ENCODE data around the gene RGS3.
"Not testable (repeated sequence)": the region's sequence is repeated elsewhere in the genome, so short reads cannot be mapped to it uniquely, and the experiment has no call there.

Gene RGS3

DNA sequence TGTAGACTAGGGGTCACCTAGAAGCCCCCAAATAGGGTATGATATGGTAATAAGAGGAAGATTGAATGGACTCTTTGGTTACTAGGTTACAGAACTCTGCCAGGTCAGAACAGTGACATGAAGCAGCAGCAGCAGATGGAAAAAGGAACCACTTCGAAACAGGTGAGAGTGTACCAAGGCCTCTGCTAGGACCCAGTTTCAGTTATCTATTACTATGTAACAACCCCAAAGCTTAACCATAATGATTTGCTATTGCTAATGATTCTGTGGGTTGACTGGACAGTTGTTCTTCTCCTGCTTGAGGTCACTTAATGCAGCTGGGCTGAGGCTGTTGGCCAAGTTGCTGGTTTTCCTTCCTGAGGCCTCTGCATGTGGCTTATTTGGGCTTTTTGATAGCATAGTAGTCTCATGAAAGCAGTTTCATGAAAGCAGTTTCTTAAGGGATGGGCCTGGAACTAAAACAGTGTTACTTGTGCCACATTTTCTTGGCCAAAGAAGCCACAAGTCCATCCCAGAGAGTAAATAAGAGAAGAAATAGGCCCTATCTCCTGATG is 35.4 kb upstream of the RGS3 start:
- DNase-seq (ENCODE audit: insufficient read length, low spot score) (no peak), FAIRE-seq (no peak)
- TF ChIP-seq, protein P1, sequence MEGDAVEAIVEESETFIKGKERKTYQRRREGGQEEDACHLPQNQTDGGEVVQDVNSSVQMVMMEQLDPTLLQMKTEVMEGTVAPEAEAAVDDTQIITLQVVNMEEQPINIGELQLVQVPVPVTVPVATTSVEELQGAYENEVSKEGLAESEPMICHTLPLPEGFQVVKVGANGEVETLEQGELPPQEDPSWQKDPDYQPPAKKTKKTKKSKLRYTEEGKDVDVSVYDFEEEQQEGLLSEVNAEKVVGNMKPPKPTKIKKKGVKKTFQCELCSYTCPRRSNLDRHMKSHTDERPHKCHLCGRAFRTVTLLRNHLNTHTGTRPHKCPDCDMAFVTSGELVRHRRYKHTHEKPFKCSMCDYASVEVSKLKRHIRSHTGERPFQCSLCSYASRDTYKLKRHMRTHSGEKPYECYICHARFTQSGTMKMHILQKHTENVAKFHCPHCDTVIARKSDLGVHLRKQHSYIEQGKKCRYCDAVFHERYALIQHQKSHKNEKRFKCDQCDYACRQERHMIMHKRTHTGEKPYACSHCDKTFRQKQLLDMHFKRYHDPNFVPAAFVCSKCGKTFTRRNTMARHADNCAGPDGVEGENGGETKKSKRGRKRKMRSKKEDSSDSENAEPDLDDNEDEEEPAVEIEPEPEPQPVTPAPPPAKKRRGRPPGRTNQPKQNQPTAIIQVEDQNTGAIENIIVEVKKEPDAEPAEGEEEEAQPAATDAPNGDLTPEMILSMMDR (IDR thresholded peaks at IDR 0.05; ENCODE audit: insufficient read depth, missing control alignments), result no peak

DNA sequence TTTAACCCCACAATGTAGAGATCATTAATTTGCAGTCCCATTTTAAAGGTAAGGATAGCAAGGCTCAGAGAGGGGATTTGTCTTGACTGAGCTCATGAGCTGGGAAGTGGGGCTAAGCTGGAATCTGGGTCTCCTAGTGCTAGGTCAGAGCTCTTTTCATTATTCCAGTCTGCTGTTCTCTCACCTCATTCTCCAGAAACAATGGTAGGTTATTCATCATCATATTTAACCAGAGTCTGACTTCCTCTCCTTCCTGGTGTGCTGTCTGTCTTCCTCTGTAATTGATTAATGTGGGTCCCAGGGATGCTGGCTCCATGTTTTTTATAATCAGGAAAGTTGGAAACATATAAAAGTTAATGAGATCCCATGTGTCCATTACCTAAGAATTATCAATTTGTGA is 32.3 kb upstream of the RGS3 start:
- FAIRE-seq (no peak), DNase-seq (ENCODE audit: insufficient read length, low spot score) (no peak)
- TF ChIP-seq, protein P1 (IDR thresholded peaks at IDR 0.05; ENCODE audit: insufficient read depth, missing control alignments), result no peak

DNA sequence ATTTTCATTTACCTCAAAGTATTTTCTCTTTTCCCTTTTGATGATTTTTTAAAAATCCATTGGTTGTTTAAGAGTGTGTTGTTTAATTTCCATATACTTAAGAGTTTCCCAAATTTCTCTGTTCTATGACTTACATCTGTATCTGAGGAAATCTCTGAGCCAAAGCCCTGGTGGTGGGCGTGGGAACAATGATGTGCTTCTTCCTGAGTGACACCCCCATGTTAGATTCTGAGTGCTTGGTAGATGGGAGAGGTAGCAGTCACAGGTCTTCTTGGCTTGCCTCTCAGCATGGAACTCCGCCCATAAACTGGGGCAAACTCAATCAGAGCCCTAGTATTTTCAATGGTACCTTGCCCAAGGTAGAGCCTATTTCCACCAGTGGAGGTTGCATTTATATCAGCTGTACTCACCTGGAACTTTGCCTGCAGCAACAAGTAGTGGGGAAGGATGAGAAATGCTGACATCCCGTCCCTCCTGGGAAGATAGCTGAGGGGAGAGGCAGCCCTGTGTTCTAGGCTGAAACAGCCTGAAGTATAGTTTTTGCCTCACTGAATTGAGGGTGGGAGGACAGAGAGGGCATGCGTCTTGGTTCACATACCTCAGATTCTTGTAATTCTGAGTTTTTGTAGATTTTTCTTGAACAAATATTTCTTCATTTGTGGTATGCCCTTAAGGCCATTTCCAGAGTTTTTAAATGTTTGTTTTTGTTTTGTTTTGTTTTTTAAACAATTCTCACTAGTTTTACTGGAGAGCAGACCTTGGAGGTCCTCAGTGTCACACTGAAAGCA is 26.6 kb upstream of the RGS3 start:
- TF ChIP-seq, protein P1 (IDR thresholded peaks at IDR 0.05; ENCODE audit: insufficient read depth, missing control alignments), result no peak
- DNase-seq (ENCODE audit: insufficient read length, low spot score) (no peak), FAIRE-seq (no peak)

DNA sequence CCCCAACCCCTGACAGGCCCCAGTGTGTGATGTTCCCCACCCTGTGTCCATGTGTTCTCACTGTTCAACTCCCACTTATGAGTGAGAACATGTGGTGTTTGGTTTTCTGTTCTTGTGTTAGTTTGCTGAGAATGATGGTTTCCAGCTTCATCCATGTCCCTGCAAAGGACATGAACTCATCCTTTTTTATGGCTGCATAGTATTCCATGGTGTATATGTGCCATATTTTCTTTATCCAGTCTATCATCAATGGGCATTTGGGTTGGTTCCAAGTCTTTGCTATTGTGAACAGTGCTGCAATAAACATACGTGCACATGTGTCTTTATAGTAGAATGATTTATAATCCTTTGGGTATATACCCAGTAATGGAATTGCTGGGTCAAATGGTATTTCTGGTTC is 25.8 kb upstream of the RGS3 start:
- not testable (repeated sequence) for DNase-seq (ENCODE audit: insufficient read length, low spot score); FAIRE-seq

DNA sequence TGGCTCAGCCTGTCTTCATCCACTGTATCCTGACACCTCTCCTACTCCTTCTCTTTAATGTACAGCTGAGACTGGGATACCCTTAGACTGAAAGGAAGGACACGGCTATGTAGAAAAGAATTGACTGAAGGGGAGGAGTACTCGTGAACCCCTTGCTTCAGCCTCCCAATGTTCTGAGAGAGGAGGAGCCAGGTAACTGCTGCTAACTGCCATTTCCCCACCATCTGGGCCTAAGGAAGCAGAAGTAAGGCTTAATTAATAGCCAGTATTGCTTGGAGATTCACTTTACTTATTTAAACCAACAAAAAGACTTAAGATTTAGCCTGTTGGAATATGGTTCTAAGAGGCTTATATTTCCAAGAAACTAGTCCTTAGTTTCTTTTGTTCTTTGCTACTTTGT is 18.8 kb upstream of the RGS3 start:
- FAIRE-seq, result no peak
- no peak for DNase-seq (ENCODE audit: insufficient read length, low spot score)
- TF ChIP-seq, protein P1 (IDR thresholded peaks at IDR 0.05; ENCODE audit: insufficient read depth, missing control alignments), result no peak

DNA sequence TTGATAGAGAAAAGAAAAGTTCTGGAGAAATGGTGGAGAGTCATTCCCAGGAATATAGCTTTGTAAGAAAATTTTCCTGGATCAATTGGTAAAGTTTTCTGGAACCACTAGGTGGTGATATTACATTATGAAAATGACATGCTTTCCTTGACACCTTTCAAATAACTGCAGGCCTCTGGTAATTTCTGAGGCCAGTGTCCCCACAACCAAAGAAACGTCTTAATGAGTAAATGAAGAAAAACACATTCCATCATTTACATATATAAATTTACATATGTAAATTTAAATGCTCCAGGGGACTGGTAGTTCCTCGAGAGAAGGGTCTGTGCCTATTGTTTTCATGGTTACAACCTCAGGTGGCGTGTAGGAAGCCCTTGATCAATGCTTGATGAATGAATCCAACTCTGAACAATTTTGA is 17.2 kb upstream of the RGS3 start:
- TF ChIP-seq, protein P1 (IDR thresholded peaks at IDR 0.05; ENCODE audit: insufficient read depth, missing control alignments), result peak; percentile 63
- DNase-seq (ENCODE audit: insufficient read length, low spot score) (peak; percentile 42), FAIRE-seq (peak; percentile 11)

DNA sequence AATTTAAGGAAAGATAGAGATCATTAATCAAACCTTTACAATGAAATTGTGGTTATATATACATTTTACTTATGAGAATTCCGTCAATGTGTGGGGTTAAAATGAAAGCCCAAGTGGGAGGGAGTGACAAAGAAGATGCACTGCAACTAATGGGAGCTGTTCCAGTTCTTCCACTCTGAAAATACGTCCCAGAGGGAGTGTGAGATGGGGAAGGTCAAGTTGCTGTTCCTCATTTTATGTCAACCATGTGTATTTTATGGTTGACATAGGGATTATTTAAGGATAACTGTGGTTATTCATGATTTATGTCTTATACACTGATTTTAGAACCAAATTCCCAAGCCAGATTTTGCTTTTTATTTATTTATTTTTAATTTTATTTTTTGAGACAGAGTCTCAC is 14.2 kb upstream of the RGS3 start:
- TF ChIP-seq, protein P1 (IDR thresholded peaks at IDR 0.05; ENCODE audit: insufficient read depth, missing control alignments), result no peak
- FAIRE-seq (no peak), DNase-seq (ENCODE audit: insufficient read length, low spot score) (no peak)
